GM23338 (cell line): Measurements from ENCODE around the gene SHB. TPM values are rescaled to one million over a fixed set of nuclear protein-coding genes. Genes with fewer than 3 reads are reported as not detected.

Source experiments
- ATAC-seq: fragments of 200-7000 bp; cut with Tn5 transposase; 3 replicates; pipeline ENCODE4 v1.9.1; 2020
- DNase-seq: peaks from one replicate; pipeline ENCODE4 v3.0.0-alpha.2; 2015; ENCODE audit warnings: low spot score
- H2AFZ ChIP-seq: fragments of 200-600 bp; sonication (generic); 2 replicates; pipeline ENCODE4 v1.8.0; 2016; ENCODE audit warnings: antibody characterized with exemption, mild to moderate bottlenecking, moderate library complexity
- H3F3A ChIP-seq: fragments of 200-600 bp; sonication (generic); replicated peaks from 2 replicates; pipeline ENCODE4 v1.8.0; 2017; ENCODE audit warnings: antibody characterized with exemption, mixed run types, low read depth
- H3K27ac ChIP-seq: fragments of 200-600 bp; sonication (generic); 2 replicates; pipeline ENCODE4 v1.6.1; 2016; ENCODE audit warnings: low read depth
- H3K27me3 ChIP-seq: fragments of 200-600 bp; sonication (generic); 2 replicates; pipeline ENCODE4 v1.8.0; 2016; ENCODE audit warnings: mild to moderate bottlenecking, mixed run types, moderate library complexity; ENCODE audit not compliant: insufficient read depth
- H3K36me3 ChIP-seq: fragments of 200-600 bp; sonication (generic); 2 replicates; pipeline ENCODE4 v1.8.0; 2016; ENCODE audit warnings: mild to moderate bottlenecking; ENCODE audit not compliant: insufficient read depth
- H3K4me1 ChIP-seq: fragments of 200-600 bp; sonication (generic); 2 replicates; pipeline ENCODE4 v1.8.0; 2016; ENCODE audit warnings: mild to moderate bottlenecking, moderate library complexity; ENCODE audit not compliant: insufficient read depth
- H3K4me2 ChIP-seq: fragments of 200-600 bp; sonication (generic); 2 replicates; pipeline ENCODE4 v1.7.1; 2017; ENCODE audit warnings: mixed run types
- H3K4me3 ChIP-seq: fragments of 200-600 bp; sonication (generic); 2 replicates; pipeline ENCODE4 v1.6.1; 2016; ENCODE audit warnings: mixed run types
- H3K79me2 ChIP-seq: fragments of 200-600 bp; sonication (generic); replicated peaks from 2 replicates; pipeline ENCODE4 v1.8.0; 2017; ENCODE audit warnings: mild to moderate bottlenecking; ENCODE audit not compliant: insufficient read depth
- H3K9me2 ChIP-seq: fragments of 200-600 bp; sonication (generic); 2 replicates; pipeline ENCODE4 v1.8.0; 2017; ENCODE audit not compliant: insufficient read depth
- H4K20me1 ChIP-seq: fragments of 200-600 bp; sonication (generic); replicated peaks from 2 replicates; pipeline ENCODE4 v1.8.0; 2017; ENCODE audit warnings: mild to moderate bottlenecking; ENCODE audit not compliant: insufficient read depth
- H3K27ac Mint-ChIP-seq: 2 replicates; pipeline ENCODE4 v1.8.0; 2020; ENCODE audit warnings: inconsistent platforms, mild to moderate bottlenecking, moderate library complexity, mixed read lengths
- H3K27me3 Mint-ChIP-seq: 3 replicates; pipeline ENCODE4 v1.8.0; 2022; ENCODE audit warnings: low read depth, mild to moderate bottlenecking, moderate library complexity, mixed read lengths, inconsistent platforms; ENCODE audit not compliant: insufficient read depth, poor library complexity
- H3K36me3 Mint-ChIP-seq: 3 replicates; pipeline ENCODE4 v1.8.0; 2021; ENCODE audit warnings: low read depth, mild to moderate bottlenecking, inconsistent platforms, moderate library complexity, mixed read lengths
- H3K4me1 Mint-ChIP-seq: 3 replicates; pipeline ENCODE4 v1.8.0; 2020; ENCODE audit warnings: mild to moderate bottlenecking, inconsistent platforms, mixed read lengths
- H3K4me3 Mint-ChIP-seq: 3 replicates; pipeline ENCODE4 v1.8.0; 2021; ENCODE audit warnings: moderate library complexity, mild to moderate bottlenecking, inconsistent platforms, mixed read lengths
- H3K9me3 Mint-ChIP-seq: 3 replicates; pipeline ENCODE4 v1.8.0; 2020; ENCODE audit warnings: moderate library complexity, mild to moderate bottlenecking, inconsistent platforms, mixed read lengths
- CREB1 ChIP-seq: fragments of 250-450 bp; sonication (Bioruptor Pico); IDR thresholded peaks from 2 replicates; pipeline ENCODE4 v1.5.0; 2020; ENCODE audit warnings: low read depth, mild to moderate bottlenecking, moderate library complexity
- CTCF ChIP-seq, 2 experiments: fragments of 200-600 bp in 1 of 2; sonication (generic) in 1 of 2; conservative IDR thresholded peaks; 2 replicates each; pipeline versions ENCODE4 v1.5.1 to v1.6.1; 2016 to 2017; ENCODE audit warnings: antibody characterized with exemption in 2 of 2, low read depth in 2 of 2, mild to moderate bottlenecking in 2 of 2, moderate library complexity in 1 of 2
- ETS1 ChIP-seq: IDR thresholded peaks from 2 replicates; pipeline ENCODE4 v1.6.1; 2016; ENCODE audit warnings: antibody characterized with exemption
- EZH2 ChIP-seq: fragments of 200-600 bp; sonication (generic); IDR thresholded peaks from one replicate; pipeline ENCODE4 v1.8.0; 2017; ENCODE audit warnings: antibody characterized with exemption, mild to moderate bottlenecking, low read depth; ENCODE audit not compliant: unreplicated experiment
- EZH2phosphoT487 ChIP-seq: fragments of 200-600 bp; sonication (generic); IDR thresholded peaks from one replicate; pipeline ENCODE4 v1.8.1; 2018; ENCODE audit warnings: antibody characterized with exemption; ENCODE audit not compliant: unreplicated experiment
- JUNB ChIP-seq: IDR thresholded peaks from one replicate; pipeline ENCODE4 v1.6.1; 2016; ENCODE audit warnings: antibody characterized with exemption; ENCODE audit not compliant: unreplicated experiment
- NANOG ChIP-seq: IDR thresholded peaks from 2 replicates; pipeline ENCODE4 v1.6.1; 2016; ENCODE audit warnings: antibody characterized with exemption, borderline replicate concordance
- POLR2AphosphoS5 ChIP-seq: IDR thresholded peaks from 2 replicates; pipeline ENCODE4 v1.6.1; 2016; ENCODE audit warnings: antibody characterized with exemption, low read depth
- REST ChIP-seq: IDR thresholded peaks from one replicate; pipeline ENCODE4 v1.6.1; 2018; ENCODE audit warnings: antibody characterized with exemption; ENCODE audit not compliant: unreplicated experiment
- STAT1 ChIP-seq: IDR thresholded peaks from one replicate; pipeline ENCODE4 v1.6.1; 2016; ENCODE audit warnings: antibody characterized with exemption; ENCODE audit not compliant: unreplicated experiment
- ZNF114 ChIP-seq: fragments of 250-450 bp; sonication (Bioruptor Pico); IDR thresholded peaks from 2 replicates; pipeline ENCODE4 v1.5.0; 2020; ENCODE audit warnings: mild to moderate bottlenecking, moderate library complexity
- ZNF331 ChIP-seq: fragments of 250-450 bp; sonication (Bioruptor Pico); IDR thresholded peaks from 2 replicates; pipeline ENCODE4 v1.5.0; 2020; ENCODE audit warnings: low read depth, mild to moderate bottlenecking, moderate library complexity
- ZNF462 ChIP-seq: fragments of 250-450 bp; sonication (Bioruptor Pico); IDR thresholded peaks from 2 replicates; pipeline ENCODE4 v1.5.0; 2020; ENCODE audit warnings: mild to moderate bottlenecking, moderate library complexity
- polyA plus RNA-seq: library from polyadenylated mRNA; unstranded; fragments of >200 nt; fragmentation: Nextera tagmentation; extraction: Ambion mirVana; gene quantifications from 2 replicates; pipeline ENCODE4 v1.2.1, GENCODE V29; 2016
- total RNA-seq: library from RNA; depleted of rRNA; stranded (reverse); fragments of >200 nt; shearing (Covaris generic); gene quantifications from 2 replicates; pipeline ENCODE4 v1.2.3, GENCODE V29; 2014

SHB gene
- total and polyA plus RNA-seq, 2 experiments from 2014 or later, result 1.5 to 14.0 TPM

GRCh38 chr9:37974506-37975173 lies 94.4 kb downstream of the SHB start:
- no peak overlapping the region for H3K4me3 ChIP-seq
- no peaks in the 10 kb centered on the region for H3K27me3 Mint-ChIP-seq
- no peak overlapping the region for H3K4me2 ChIP-seq
- H3K4me1 Mint-ChIP-seq, result peaks cover 6% of the 10 kb centered on the region; the same call in 2 of the 3 replicates
- H3K27me3 ChIP-seq, result no peaks in the 10 kb centered on the region
- no peaks in the 10 kb centered on the region for H3F3A ChIP-seq
- no peaks in the 10 kb centered on the region for H3K36me3 Mint-ChIP-seq
- H4K20me1 ChIP-seq, result no peaks in the 10 kb centered on the region
- peak; percentile 27 for ATAC-seq
- no peaks in the 10 kb centered on the region for H3K4me1 ChIP-seq
- no peaks in the 10 kb centered on the region; the same call in 2 of the 3 replicates for H3K9me3 Mint-ChIP-seq
- H3K4me3 Mint-ChIP-seq, result no peak overlapping the region
- H3K79me2 ChIP-seq, result no peaks in the 10 kb centered on the region
- H2AFZ ChIP-seq, result no peak overlapping the region
- TF ChIP-seq EZH2 (no peak), REST (no peak), ZNF114 (CRISPR knock-in tag) (no peak), ZNF331 (CRISPR knock-in tag) (no peak), JUNB (no peak), STAT1 (no peak), POLR2AphosphoS5 (no peak), ZNF462 (CRISPR knock-in tag) (no peak), ETS1 (no peak), CREB1 (no peak), CTCF (conservative IDR thresholded peaks at IDR 0.05; ENCODE audit: low read depth in 2 of 2) (no peak), NANOG (no peak), EZH2phosphoT487 (no peak)
- H3K27ac ChIP-seq, result no peak overlapping the region
- 0 out of 2 replicates have a peak, but pooled peaks cover 1% of the 10 kb centered on the region for H3K9me2 ChIP-seq
- no peak overlapping the region for H3K27ac Mint-ChIP-seq
- DNase-seq, result peak; percentile 19
- no peaks in the 10 kb centered on the region for H3K36me3 ChIP-seq
